Activated CD8-positive, alpha-beta memory T cell treated with anti-CD3 and anti-CD28 coated beads for 36 hours (primary cell): ENCODE data around the gene ZFPL1. TPM values are rescaled to one million over a fixed set of nuclear protein-coding genes. Genes with fewer than 3 reads are reported as not detected.

ENCODE experiments used
- CTCF ChIA-PET: fragments of 350-600 bp; sonication (Branson Sonifier 250); formaldehyde crosslinking; loops from one replicate; lab custom pipeline; 2021; ENCODE audit warnings: antibody characterized with exemption; lab: Charles Lee
- POLR2A ChIA-PET: fragments of 350-600 bp; sonication (Branson Sonifier 250); formaldehyde crosslinking; loops from one replicate; lab custom pipeline; 2021; ENCODE audit warnings: antibody characterized with exemption; lab: Charles Lee
- total RNA-seq, 2 experiments: library from RNA; stranded (reverse); gene quantifications; one replicate each; pipeline ENCODE4 v1.2.3, GENCODE V29; 2021

Gene ZFPL1
- total RNA-seq, 2 experiments from 2014 or later: 27.5 to 30.2 TPM

- POLR2A ChIA-PET: no interaction called here
- CTCF ChIA-PET: interaction anchor here (0.6 kb wide), 1 partner anchor 107 kb away, joined by 3 read pairs; no protein-coding TSS in a partner anchor
Measured at GRCh38 chr11:65058419-65059054, 25.5 kb upstream of the ZFPL1 start, which contains the start of gene NAALADL1. NAALADL1 (minus strand) TSS chr11:65058553; CDS start chr11:65058521, 32 bp downstream.

GRCh38 chr11:65059523-65059922 lies 24.5 kb upstream of the ZFPL1 start:
- CTCF ChIA-PET: interaction anchor here (0.6 kb wide), 1 partner anchor 34 kb away, joined by 4 read pairs; no protein-coding TSS in a partner anchor
- POLR2A ChIA-PET: no interaction called here

- POLR2A ChIA-PET: no interaction called here
- CTCF ChIA-PET: interaction anchor here (0.6 kb wide), 1 partner anchor 33 kb away, joined by 4 read pairs; no protein-coding TSS in a partner anchor
Measured at GRCh38 chr11:65059959-65060824, 23.8 kb upstream of the ZFPL1 start.

DNA sequence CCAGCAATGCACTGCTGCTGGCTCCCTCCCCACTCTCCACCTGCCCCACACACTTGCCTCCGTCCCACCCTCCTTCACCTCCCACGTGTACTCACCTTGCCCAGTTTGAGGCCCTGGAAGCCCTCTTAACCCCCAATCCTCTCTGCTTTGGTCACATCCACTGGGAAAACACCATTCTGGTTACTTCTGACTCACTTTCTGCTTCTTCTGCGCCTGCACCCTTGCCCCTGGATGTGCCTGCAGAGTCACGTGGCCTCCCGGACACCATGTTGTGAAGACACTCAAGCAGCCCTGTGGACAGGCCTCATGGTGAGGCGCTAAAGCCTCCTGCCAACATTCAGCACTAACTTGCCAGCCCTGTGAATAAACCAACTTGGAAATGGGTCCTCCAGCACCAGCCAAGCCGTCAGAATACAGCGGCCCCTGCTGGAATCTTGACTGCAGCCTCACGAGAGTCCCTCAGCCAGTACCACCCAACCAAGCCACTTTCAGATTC lies 23.1 kb upstream of the ZFPL1 start:
- ChIA-PET CTCF (no interaction called here), POLR2A (no interaction called here)

- POLR2A ChIA-PET: no interaction called here
- CTCF ChIA-PET: interaction anchor here (1.3 kb wide), 1 partner anchor 15 kb away, joined by 3 read pairs; no protein-coding TSS in a partner anchor
Measured at GRCh38 chr11:65063532-65063931, 20.5 kb upstream of the ZFPL1 start.

DNA sequence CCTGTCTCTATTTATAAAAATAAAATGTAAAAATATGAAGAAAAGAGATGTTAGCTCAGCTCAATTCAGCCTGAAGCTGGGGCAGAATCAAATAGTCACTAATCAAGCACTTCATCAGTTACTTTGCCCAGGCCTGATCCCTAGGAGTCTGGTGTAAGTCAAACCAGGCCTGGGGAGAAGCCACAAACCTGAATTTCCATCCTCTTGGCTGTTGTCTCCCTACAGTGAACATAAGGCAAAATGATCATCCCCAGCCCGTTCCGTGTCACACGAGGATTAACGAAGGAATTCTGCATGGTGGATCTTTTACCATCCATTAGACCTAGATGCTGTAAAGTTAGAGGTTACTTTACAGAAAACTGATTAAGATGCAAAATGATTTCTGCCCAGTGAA lies 19.2 kb upstream of the ZFPL1 start:
- CTCF ChIA-PET: no interaction called here
- POLR2A ChIA-PET: no interaction called here

DNA sequence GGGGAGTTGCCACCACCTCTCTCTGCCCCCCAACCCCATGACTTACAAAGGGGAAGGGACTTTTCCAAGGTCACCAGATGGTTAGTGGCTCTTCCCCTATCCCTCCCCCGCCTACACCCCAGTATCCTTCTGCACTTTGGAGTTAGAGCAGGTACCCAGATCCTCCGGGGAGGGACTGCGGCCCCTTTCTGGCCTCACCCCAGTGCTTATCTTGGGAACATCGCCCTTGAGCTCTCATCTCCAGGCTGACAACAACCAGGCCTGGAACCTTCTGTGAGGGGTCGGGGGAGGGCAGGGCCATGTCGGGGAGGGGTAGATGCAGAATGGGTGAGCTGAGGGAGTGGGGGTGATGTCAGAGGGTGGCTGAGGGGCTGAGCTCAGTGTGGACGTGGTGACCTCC lies 18.2 kb upstream of the ZFPL1 start:
- CTCF ChIA-PET: no interaction called here
- POLR2A ChIA-PET: no interaction called here

GRCh38 chr11:65066315-65066714 lies 17.7 kb upstream of the ZFPL1 start:
- POLR2A ChIA-PET: no interaction called here
- CTCF ChIA-PET: no interaction called here

GRCh38 chr11:65066805-65067291 lies 17.2 kb upstream of the ZFPL1 start:
- CTCF ChIA-PET: no interaction called here
- POLR2A ChIA-PET: no interaction called here

DNA sequence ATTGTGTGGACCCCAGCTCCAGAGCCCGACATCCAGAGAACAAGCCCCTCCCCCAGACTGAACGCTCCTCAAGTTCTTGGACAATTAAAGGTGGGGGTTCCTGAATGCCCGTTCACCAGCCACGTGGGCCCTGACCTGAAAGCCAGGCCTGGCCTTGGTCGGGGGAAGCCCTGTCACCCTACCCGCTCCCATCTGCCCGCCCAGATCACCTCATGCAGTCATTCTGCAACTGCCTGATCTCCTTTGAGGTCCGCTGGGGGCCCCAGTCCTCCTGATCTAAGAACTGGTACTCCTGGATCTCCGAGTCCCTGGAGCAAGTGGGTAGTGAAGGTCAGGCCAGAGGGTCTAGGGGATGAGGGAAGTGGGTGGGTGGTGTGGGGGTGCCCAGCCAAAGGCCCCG lies 16.6 kb upstream of the ZFPL1 start:
- ChIA-PET POLR2A (no interaction called here), CTCF (interaction anchor here (0.6 kb wide), 1 partner anchor 15 kb away, joined by 4 read pairs; no protein-coding TSS in a partner anchor)

GRCh38 chr11:65069217-65069616 lies 14.8 kb upstream of the ZFPL1 start:
- CTCF ChIA-PET: interaction anchor here (1.0 kb wide), 1 partner anchor 55 kb away, joined by 4 read pairs; the partner anchor contains the start of gene ARL2
- POLR2A ChIA-PET: no interaction called here

- ChIA-PET CTCF (no interaction called here), POLR2A (interaction anchor here (1.2 kb wide), 1 partner anchor 11 kb away, joined by 3 read pairs; the partner anchor contains the start of gene CDCA5)
Measured at GRCh38 chr11:65071907-65072630, 12.0 kb upstream of the ZFPL1 start.

DNA sequence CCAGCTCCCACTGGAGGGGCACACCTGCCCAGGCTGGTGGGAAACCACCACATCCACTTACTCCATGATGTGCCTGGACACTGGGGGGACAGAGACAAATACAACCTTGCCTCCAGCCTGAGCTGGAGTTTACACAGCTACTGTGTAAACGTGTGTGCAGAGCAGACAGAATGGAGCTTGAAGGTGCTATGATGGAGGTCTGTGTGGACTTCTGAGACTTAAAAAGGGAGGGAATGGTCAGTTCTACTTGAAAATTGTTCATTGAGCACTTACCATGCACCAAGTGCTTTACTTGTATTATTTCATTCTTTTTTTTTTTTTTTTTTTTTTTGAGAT lies 11.4 kb upstream of the ZFPL1 start:
- ChIA-PET POLR2A (no interaction called here), CTCF (interaction anchor here (0.7 kb wide), 1 partner anchor 124 kb away, joined by 3 read pairs; no protein-coding TSS in a partner anchor)

DNA sequence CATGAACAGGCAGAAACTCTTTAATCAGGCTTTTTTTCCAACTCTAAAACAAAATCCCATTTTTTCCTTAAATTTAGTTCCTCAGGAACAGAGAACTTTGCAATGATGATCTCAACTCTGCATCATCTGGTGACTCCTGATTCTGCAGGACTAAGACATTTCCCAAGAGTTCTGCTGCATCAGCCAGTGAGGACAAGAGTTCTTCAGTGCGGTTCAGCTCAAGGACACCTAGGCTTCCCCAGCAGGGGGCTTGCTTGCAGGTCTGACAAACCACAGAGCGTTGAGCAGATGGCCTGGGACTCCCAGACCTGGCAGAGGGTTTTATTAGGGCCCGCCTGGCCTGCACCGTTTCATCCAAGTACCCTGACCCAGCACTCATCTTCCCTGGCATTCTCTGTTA lies 6.6 kb upstream of the ZFPL1 start:
- POLR2A ChIA-PET: interaction anchor here (1.1 kb wide), 1 partner anchor 32 kb away, joined by 3 read pairs; no protein-coding TSS in a partner anchor
- CTCF ChIA-PET: interaction anchor here (0.6 to 1.9 kb wide), 2 partner anchors 14 to 45 kb away, joined by 3 read pairs; no protein-coding TSS in a partner anchor

DNA sequence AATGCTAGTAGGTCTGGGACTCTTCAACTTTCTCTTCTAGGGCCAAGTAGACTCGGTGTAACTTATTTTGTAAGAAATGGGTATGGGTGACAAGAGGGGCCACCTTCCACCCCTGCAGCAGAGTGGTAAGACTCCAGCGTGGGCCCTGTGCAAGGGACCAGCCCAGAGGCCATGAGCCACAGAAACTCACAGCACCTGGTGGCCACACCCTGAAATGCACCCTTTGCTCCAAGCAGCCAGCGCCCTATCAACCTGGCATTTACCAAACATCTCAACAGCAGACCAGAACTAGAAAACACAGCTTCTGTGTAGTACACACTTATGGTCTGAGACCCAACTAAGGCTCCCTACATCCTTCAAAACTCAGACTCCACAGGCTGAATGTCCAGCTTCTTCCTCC lies 5.9 kb upstream of the ZFPL1 start:
- CTCF ChIA-PET: interaction anchor here (1.7 to 1.9 kb wide), 2 partner anchors 15 to 64 kb away, joined by 3 to 5 read pairs; partner anchors contain the start of gene ARL2

GRCh38 chr11:65078786-65079342 lies 5.2 kb upstream of the ZFPL1 start:
- POLR2A ChIA-PET: interaction anchor here (0.6 kb wide), 1 partner anchor 16 kb away, joined by 5 read pairs; no protein-coding TSS in a partner anchor

More for the DNA sequence above, 5.9 kb upstream of the ZFPL1 start:
- POLR2A ChIA-PET: no interaction called here

GRCh38 chr11:65083134-65083833 lies 738 bp upstream of the ZFPL1 start:
- POLR2A ChIA-PET: interaction anchor here (0.6 to 1.9 kb wide), 7 partner anchors 11 to 69 kb away, joined by 3 to 8 read pairs (median 3); partner anchors contain the start of genes ARL2, FAU, MRPL49 and VPS51
- CTCF ChIA-PET: interaction anchor here (0.6 to 1.2 kb wide), 3 partner anchors 28 to 238 kb away, joined by 3 read pairs; partner anchors contain the start of gene TM7SF2

More at GRCh38 chr11:65078786-65079342, 5.2 kb upstream of the ZFPL1 start:
- CTCF ChIA-PET: interaction anchor here (0.7 to 1.9 kb wide), 3 partner anchors 15 to 155 kb away, joined by 3 to 5 read pairs (median 3); partner anchors contain the start of gene ARL2
